DMS79 treated with DMSO at 0.1 percent for 48 hours (cell line): ENCODE results near the gene SERPINB6.
"Not testable (repeated sequence)": the region's sequence is repeated elsewhere in the genome, so short reads cannot be mapped to it uniquely, and the experiment has no call there.

Experiments used
- DNase-seq: peaks from one replicate; lab custom pipeline; 2025; lab: John Stamatoyannopoulos, UW

Gene SERPINB6

GRCh38 chr6:2971420-2972218, at the start of gene SERPINB6:
TSS of gene SERPINB6 (minus strand) at chr6:2971567. CDS start at chr6:2959332, 12,235 bp downstream.
- no peak for DNase-seq

GRCh38 chr6:3019749-3020320, 48.5 kb upstream of the SERPINB6 start:
- no peak for DNase-seq

- DNase-seq: no peak
These were observed 47.7 kb upstream of the SERPINB6 start for GRCh38 chr6:3019065-3019464.

GRCh38 chr6:3017304-3017703, 45.9 kb upstream of the SERPINB6 start:
- DNase-seq: no peak

GRCh38 chr6:3016473-3017280, 45.3 kb upstream of the SERPINB6 start:
- DNase-seq: no peak

GRCh38 chr6:3015144-3015543, 43.8 kb upstream of the SERPINB6 start:
- DNase-seq: no peak

- DNase-seq: no peak
These were observed 43.3 kb upstream of the SERPINB6 start for GRCh38 chr6:3014675-3015066.

- DNase-seq: no peak
These were observed 42.7 kb upstream of the SERPINB6 start for GRCh38 chr6:3013901-3014674.

GRCh38 chr6:3013486-3013885, 42.1 kb upstream of the SERPINB6 start:
- no peak for DNase-seq

- no peak for DNase-seq
These were observed 40.2 kb upstream of the SERPINB6 start for GRCh38 chr6:3011592-3011991.

- DNase-seq: no peak
These were observed 39.8 kb upstream of the SERPINB6 start for GRCh38 chr6:3011158-3011557.

- DNase-seq: no peak
These were observed 38.6 kb upstream of the SERPINB6 start for GRCh38 chr6:3009930-3010329.

GRCh38 chr6:3008712-3009265, 37.4 kb upstream of the SERPINB6 start:
- not testable (repeated sequence) for DNase-seq

GRCh38 chr6:3007571-3007970, 36.2 kb upstream of the SERPINB6 start:
- DNase-seq: no peak

- DNase-seq: no peak
These were observed 35.1 kb upstream of the SERPINB6 start for GRCh38 chr6:3006476-3006875.

- DNase-seq: no peak
These were observed 34.5 kb upstream of the SERPINB6 start for GRCh38 chr6:3005874-3006273.

- no peak for DNase-seq
These were observed 33.7 kb upstream of the SERPINB6 start for GRCh38 chr6:3005077-3005476.

GRCh38 chr6:3003226-3003625, 31.9 kb upstream of the SERPINB6 start:
- not testable (repeated sequence) for DNase-seq

- DNase-seq: no peak
These were observed 30.5 kb upstream of the SERPINB6 start for GRCh38 chr6:3001773-3002293.

GRCh38 chr6:3001146-3001772, 29.9 kb upstream of the SERPINB6 start:
- no peak for DNase-seq
